DOHH2 (cell line): ENCODE data around the gene NEDD4L.

Source experiments
- CTCF ChIP-seq: fragments of 200-600 bp; sonication (generic); IDR thresholded peaks from one replicate; pipeline ENCODE4 v1.5.1; 2014; ENCODE audit warnings: antibody characterized with exemption, mild to moderate bottlenecking, low read depth, low read length; ENCODE audit not compliant: poor library complexity, severe bottlenecking
- EZH2phosphoT487 ChIP-seq: fragments of 200-600 bp; sonication (generic); IDR thresholded peaks from 2 replicates; pipeline ENCODE4 v1.6.1; 2017; ENCODE audit warnings: borderline replicate concordance, mild to moderate bottlenecking, antibody characterized with exemption, low read length, moderate library complexity, mixed read lengths

- TF ChIP-seq CTCF (no peak), EZH2phosphoT487 (no peak)
Measured at GRCh38 chr18:58004317-58004716, 39.7 kb upstream of the NEDD4L start.
